Nephron progenitor cell (in vitro differentiated cells): ENCODE data around the gene TIPIN.

Experiments used
- DNase-seq: peaks from one replicate; pipeline ENCODE4 v3.0.0; 2021
- H3K27ac Mint-ChIP-seq: 2 replicates; pipeline ENCODE4 v1.8.0; 2021; ENCODE audit warnings: mild to moderate bottlenecking, moderate library complexity, mixed read lengths
- H3K27me3 Mint-ChIP-seq: 2 replicates; pipeline ENCODE4 v1.8.0; 2021; ENCODE audit warnings: mild to moderate bottlenecking, low read depth, mixed read lengths; ENCODE audit not compliant: poor library complexity
- H3K36me3 Mint-ChIP-seq: 2 replicates; pipeline ENCODE4 v1.8.0; 2021; ENCODE audit warnings: low read depth, mixed read lengths
- H3K4me1 Mint-ChIP-seq: 2 replicates; pipeline ENCODE4 v1.8.0; 2021; ENCODE audit warnings: mixed read lengths
- H3K4me3 Mint-ChIP-seq: 2 replicates; pipeline ENCODE4 v1.8.0; 2021; ENCODE audit warnings: mild to moderate bottlenecking, moderate library complexity, mixed read lengths
- H3K9me3 Mint-ChIP-seq: 2 replicates; pipeline ENCODE4 v1.8.0; 2021; ENCODE audit warnings: mild to moderate bottlenecking, moderate library complexity, mixed read lengths
- TF ChIP-seq, protein P1 (sequence below): fragments of 200-600 bp; sonication (generic); IDR thresholded peaks from 2 replicates; pipeline ENCODE4 v1.5.0; 2021; ENCODE audit warnings: antibody characterized with exemption

The TIPIN gene, protein sequence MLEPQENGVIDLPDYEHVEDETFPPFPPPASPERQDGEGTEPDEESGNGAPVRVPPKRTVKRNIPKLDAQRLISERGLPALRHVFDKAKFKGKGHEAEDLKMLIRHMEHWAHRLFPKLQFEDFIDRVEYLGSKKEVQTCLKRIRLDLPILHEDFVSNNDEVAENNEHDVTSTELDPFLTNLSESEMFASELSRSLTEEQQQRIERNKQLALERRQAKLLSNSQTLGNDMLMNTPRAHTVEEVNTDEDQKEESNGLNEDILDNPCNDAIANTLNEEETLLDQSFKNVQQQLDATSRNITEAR

DNA sequence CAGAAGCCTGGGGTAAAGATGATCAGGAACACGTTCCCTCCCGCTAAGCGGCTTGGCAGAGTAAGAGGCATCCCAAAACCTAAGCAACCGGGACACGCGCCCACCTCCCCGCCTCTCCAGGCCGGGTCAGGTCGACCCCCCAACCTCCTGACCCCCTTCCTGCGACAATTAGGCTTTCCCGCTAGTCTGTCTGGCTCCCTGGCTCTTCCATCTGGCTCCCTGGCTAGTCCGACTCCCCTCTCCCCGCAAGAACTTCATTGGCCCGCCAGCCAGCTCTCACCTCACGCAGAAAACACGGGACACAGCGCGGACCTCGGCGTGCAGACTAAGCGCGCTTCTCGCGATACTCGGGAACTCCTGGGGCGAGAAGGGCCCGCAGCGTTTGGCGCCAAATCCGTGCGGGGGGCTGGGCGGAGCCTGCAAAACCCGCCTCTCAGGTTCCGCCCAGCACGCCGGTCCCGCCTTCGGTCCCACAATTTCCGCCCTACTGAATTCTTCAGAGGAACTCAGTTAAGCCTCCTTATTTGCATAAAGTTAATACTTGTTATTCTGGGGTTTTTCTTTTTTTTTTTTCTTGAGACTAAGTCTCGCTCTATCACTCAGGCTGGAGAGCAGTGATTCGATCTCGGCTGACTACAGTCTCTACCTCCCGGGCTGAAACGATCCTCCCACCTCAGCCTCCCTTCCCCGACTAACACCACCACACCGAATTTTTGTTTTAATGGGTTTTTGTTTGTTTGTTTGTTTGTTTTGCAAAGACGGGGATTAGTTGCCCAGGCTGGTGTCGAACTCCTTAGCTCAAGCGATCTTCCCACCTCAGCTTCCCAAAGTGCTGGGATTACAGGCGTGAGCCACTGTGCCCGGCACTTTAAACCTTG is at the start of gene TIPIN:
Gene TIPIN, minus strand, starts transcription at position 327 of the 878 bp plus-strand sequence. CDS start 3,738 bp downstream, outside the sequence.
- peaks cover 14% of the 10 kb centered on the region for H3K4me1 Mint-ChIP-seq
- TF ChIP-seq, protein P1, sequence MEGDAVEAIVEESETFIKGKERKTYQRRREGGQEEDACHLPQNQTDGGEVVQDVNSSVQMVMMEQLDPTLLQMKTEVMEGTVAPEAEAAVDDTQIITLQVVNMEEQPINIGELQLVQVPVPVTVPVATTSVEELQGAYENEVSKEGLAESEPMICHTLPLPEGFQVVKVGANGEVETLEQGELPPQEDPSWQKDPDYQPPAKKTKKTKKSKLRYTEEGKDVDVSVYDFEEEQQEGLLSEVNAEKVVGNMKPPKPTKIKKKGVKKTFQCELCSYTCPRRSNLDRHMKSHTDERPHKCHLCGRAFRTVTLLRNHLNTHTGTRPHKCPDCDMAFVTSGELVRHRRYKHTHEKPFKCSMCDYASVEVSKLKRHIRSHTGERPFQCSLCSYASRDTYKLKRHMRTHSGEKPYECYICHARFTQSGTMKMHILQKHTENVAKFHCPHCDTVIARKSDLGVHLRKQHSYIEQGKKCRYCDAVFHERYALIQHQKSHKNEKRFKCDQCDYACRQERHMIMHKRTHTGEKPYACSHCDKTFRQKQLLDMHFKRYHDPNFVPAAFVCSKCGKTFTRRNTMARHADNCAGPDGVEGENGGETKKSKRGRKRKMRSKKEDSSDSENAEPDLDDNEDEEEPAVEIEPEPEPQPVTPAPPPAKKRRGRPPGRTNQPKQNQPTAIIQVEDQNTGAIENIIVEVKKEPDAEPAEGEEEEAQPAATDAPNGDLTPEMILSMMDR = no peak
- H3K27me3 Mint-ChIP-seq = no peaks in the 10 kb centered on the region
- H3K36me3 Mint-ChIP-seq = peaks cover 21% of the 10 kb centered on the region
- H3K9me3 Mint-ChIP-seq = peaks cover 8% of the 10 kb centered on the region
- peak; percentile 90 for DNase-seq
- H3K4me3 Mint-ChIP-seq = peak within 1 kb of the TSS; percentile 97
- peak within 1 kb of the TSS; percentile 92 for H3K27ac Mint-ChIP-seq

DNA sequence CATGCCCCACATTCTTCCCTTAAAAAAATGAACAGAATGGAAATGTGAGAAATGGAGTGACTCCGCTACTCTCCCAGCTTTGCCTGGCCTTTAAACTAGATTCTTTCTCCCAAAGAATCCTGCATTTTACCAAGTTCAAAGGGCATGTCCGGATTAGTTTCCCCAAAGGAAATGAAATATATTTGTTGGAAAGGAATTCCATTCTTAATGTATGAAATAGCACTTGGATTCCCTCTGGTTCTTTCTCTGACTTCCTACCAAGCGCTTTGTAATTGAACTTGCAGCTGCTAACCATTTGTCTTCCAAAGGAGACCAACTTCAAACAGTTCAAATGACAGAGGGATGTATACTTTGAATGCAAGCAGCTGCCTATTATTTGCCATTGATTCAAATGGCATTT is 49.1 kb upstream of the TIPIN start:
- no peak overlapping the region for H3K27ac Mint-ChIP-seq
- H3K4me3 Mint-ChIP-seq = no peak overlapping the region
- peaks cover 11% of the 10 kb centered on the region for H3K36me3 Mint-ChIP-seq
- peaks cover 73% of the 10 kb centered on the region for H3K4me1 Mint-ChIP-seq
- TF ChIP-seq, protein P1 = no peak
- DNase-seq = no peak
- H3K27me3 Mint-ChIP-seq = no peaks in the 10 kb centered on the region
- no peaks in the 10 kb centered on the region for H3K9me3 Mint-ChIP-seq

DNA sequence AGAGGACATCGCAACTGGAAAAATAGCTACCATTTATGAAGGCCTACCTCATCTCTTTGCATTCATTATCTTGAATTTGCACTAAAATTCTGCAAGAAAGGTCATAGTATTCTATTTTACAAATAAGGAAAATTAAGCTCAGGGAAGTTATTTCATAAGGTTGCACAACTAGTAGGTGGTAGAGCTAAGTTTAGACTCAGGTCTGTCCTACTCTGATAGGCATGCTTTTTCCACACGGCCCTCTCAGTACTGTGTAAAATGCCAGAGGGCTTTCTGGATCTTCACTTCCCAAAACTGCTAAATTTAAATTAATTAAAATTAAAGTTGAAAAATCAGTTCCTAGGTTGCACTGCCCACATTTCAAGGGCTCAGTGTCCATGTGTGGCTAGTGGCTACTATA is 48.5 kb upstream of the TIPIN start:
- Mint-ChIP-seq H3K9me3 (no peaks in the 10 kb centered on the region), H3K27me3 (no peaks in the 10 kb centered on the region), H3K4me1 (peaks cover 73% of the 10 kb centered on the region), H3K36me3 (peaks cover 11% of the 10 kb centered on the region), H3K27ac (no peak overlapping the region), H3K4me3 (peak overlapping the region; percentile 18)
- TF ChIP-seq, protein P1 = no peak
- DNase-seq = no peak

DNA sequence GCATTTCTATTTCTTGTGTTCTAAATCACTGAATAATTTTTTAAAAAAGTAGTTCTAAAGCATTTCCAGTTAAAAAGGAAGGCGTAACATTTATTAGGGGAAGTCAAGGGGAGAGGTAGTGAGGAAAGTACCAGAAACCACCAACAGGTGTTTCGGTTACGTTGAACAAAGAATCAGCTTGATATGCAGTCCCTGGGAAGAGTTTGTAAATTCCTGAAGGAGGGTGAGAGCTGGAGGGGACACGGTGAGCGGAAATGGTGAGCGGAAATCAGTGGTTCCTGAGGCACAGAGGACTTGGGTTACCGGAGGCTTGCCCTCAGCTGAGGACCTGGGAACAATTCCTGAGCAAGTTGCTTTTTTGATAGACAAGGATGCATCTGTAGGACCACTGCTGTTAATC is 48.0 kb upstream of the TIPIN start:
- H3K27ac Mint-ChIP-seq = peak overlapping the region; percentile 64
- H3K9me3 Mint-ChIP-seq = no peaks in the 10 kb centered on the region
- H3K4me1 Mint-ChIP-seq = peaks cover 69% of the 10 kb centered on the region
- peak; percentile 20 for DNase-seq
- H3K4me3 Mint-ChIP-seq = peak overlapping the region; percentile 18
- TF ChIP-seq, protein P1 = peak; percentile 19
- H3K36me3 Mint-ChIP-seq = peaks cover 11% of the 10 kb centered on the region
- H3K27me3 Mint-ChIP-seq = no peaks in the 10 kb centered on the region

DNA sequence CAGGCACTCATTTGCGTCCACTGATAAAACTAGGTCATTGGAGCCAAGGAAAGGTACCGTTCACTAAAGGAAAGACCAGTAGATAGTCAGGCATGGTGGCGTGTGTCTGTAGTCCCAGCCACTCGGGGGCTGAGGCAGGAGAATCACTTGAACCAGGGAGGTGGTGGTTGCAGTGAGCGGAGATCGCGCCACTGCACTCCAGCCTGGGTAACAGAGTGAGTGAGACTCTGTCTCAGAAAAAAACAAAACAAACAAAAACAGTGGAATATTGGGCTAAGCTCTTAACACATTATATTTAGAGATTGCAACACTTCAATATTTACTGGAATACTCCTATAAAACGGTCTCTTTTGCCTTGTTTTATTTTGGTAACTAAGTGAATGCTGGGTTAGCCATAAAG is 47.6 kb upstream of the TIPIN start:
- peaks cover 65% of the 10 kb centered on the region for H3K4me1 Mint-ChIP-seq

More for the DNA sequence above, 47.6 kb upstream of the TIPIN start:
- Mint-ChIP-seq H3K27me3 (no peaks in the 10 kb centered on the region), H3K9me3 (no peaks in the 10 kb centered on the region), H3K4me3 (peak overlapping the region; percentile 18), H3K36me3 (peaks cover 11% of the 10 kb centered on the region), H3K27ac (peak overlapping the region; percentile 64)
- TF ChIP-seq, protein P1 = no peak
- no peak for DNase-seq
